GM21515 (cell line): ENCODE results near the gene TCFL5.

Source experiments
- ATAC-seq: cut with Tn5 transposase; IDR thresholded peaks from one replicate; pipeline ENCODE4 v1.9.1; 2021; ENCODE audit not compliant: unreplicated experiment

The TCFL5 gene

GRCh38 chr20:62824476-62825332, 36.9 kb downstream of the TCFL5 start:
- no peak for ATAC-seq

GRCh38 chr20:62823688-62824475, 37.7 kb downstream of the TCFL5 start:
- ATAC-seq, result no peak

- no peak for ATAC-seq
Measured at GRCh38 chr20:62822788-62823651, 38.6 kb downstream of the TCFL5 start.

- ATAC-seq, result no peak
Measured at GRCh38 chr20:62822239-62822787, 39.3 kb downstream of the TCFL5 start.

- ATAC-seq, result no peak
Measured at GRCh38 chr20:62821726-62822210, 39.9 kb downstream of the TCFL5 start.

GRCh38 chr20:62820962-62821725, 40.5 kb downstream of the TCFL5 start:
- ATAC-seq, result no peak

- no peak for ATAC-seq
Measured at GRCh38 chr20:62820208-62820961, 41.2 kb downstream of the TCFL5 start.

- ATAC-seq, result no peak
Measured at GRCh38 chr20:62819494-62820174, 42.0 kb downstream of the TCFL5 start.

GRCh38 chr20:62818592-62819493, 42.8 kb downstream of the TCFL5 start:
- ATAC-seq, result no peak

GRCh38 chr20:62817975-62818591, 43.5 kb downstream of the TCFL5 start:
- no peak for ATAC-seq

GRCh38 chr20:62816884-62817873, 44.4 kb downstream of the TCFL5 start, which contains the start of gene COL9A3:
COL9A3 (plus strand) TSS chr20:62817050; CDS start chr20:62817065, 15 bp downstream.
- ATAC-seq, result no peak

- ATAC-seq, result no peak
Measured at GRCh38 chr20:62816031-62816883, 45.4 kb downstream of the TCFL5 start.

GRCh38 chr20:62815066-62815991, 46.3 kb downstream of the TCFL5 start:
- ATAC-seq, result no peak

GRCh38 chr20:62814709-62815065, 46.9 kb downstream of the TCFL5 start:
- no peak for ATAC-seq
